Measurements from ENCODE around the gene GPN2.

- TF ChIP-seq EZH2 (IDR thresholded peaks at IDR 0.05) (no peak), EZH2phosphoT487 (IDR thresholded peaks at IDR 0.05) (no peak)
- TF ChIP-seq, protein P1, sequence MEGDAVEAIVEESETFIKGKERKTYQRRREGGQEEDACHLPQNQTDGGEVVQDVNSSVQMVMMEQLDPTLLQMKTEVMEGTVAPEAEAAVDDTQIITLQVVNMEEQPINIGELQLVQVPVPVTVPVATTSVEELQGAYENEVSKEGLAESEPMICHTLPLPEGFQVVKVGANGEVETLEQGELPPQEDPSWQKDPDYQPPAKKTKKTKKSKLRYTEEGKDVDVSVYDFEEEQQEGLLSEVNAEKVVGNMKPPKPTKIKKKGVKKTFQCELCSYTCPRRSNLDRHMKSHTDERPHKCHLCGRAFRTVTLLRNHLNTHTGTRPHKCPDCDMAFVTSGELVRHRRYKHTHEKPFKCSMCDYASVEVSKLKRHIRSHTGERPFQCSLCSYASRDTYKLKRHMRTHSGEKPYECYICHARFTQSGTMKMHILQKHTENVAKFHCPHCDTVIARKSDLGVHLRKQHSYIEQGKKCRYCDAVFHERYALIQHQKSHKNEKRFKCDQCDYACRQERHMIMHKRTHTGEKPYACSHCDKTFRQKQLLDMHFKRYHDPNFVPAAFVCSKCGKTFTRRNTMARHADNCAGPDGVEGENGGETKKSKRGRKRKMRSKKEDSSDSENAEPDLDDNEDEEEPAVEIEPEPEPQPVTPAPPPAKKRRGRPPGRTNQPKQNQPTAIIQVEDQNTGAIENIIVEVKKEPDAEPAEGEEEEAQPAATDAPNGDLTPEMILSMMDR (IDR thresholded peaks at IDR 0.05), result no peak
These were observed 28.1 kb downstream of the GPN2 start for GRCh38 chr1:26861889-26862378.

All from neural progenitor cell (in vitro differentiated cells).